Measurements from ENCODE around the gene C21orf58. TPM values are rescaled to one million over a fixed set of nuclear protein-coding genes. Genes with fewer than 3 reads are reported as not detected.

The C21orf58 gene
- total and polyA plus RNA-seq, 12 donors: 0.51 to 2.9 (median 1.3) TPM

DNA sequence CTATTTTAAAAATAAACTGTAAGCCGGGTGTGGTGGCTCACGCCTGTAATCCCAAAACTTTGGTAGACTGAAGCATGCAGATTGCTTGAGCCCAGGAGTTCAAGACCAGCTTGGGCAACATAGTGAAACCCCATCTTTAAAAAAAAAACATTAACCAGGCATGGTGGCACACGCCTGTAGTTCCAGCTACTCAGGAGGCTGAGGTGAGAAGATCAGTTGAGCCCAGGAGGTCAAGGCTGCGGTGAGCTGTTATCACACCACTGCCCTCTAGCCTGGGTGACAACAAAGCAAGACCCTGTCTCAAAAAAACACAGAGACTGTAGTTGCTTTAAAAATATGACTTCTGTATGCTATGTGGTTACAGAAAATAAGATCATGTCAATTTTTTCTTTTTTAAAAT, 70.8 kb downstream of the C21orf58 start:
- intact Hi-C loops (cut with DNase I): loop anchor here in 2 of 10 donors (10.0 kb wide), 2 partner anchors 108 to 278 kb away; no protein-coding TSS in a partner anchor
- ATAC-seq (no peak), DNase-seq (no peak)
- H3K36me3 ChIP-seq: peaks cover 0 to 100% (median 64%) of the 10 kb centered on the region in 9 donors
- H3K4me3 ChIP-seq: no peak overlapping the region
- H3K27ac ChIP-seq: no peak overlapping the region
- 92 to 95% methylated on average over 4 of the region's 4 CpGs for WGBS, 2 donors
- peaks cover 0 to 30% (median 3%) of the 10 kb centered on the region in 9 donors for H3K4me1 ChIP-seq
- no peaks in the 10 kb centered on the region for H3K27me3 ChIP-seq
- H3K9me3 ChIP-seq: no peaks in the 10 kb centered on the region
- TF ChIP-seq CTCF (IDR thresholded peaks at IDR 0.05): no peak

Other genes with a start within 250 kb of the C21orf58 start
- 100 to 1,000 TPM in 8 of 10 donors, 10 to 100 TPM in 2; 76.6 to 370 (median 119) TPM for gene COL6A2, start 225.8 kb downstream of the C21orf58 start, total RNA-seq
- gene COL6A2, start 225.8 kb downstream of the C21orf58 start, polyA plus RNA-seq: 100 to 1,000 TPM; 301 to 363 TPM
- gene FTCD, start 168.3 kb downstream of the C21orf58 start, total RNA-seq: 1 to 10 TPM in 6 of 10 donors, under 1 TPM in 4; 0.38 to 4.4 (median 1.1) TPM
- 1 to 10 TPM in 1 of 2 donors, under 1 TPM in 1; 0.14 to 4.0 TPM for gene FTCD, start 168.3 kb downstream of the C21orf58 start, polyA plus RNA-seq
- 1 to 10 TPM; 4.7 to 9.8 (median 8.2) TPM for gene SPATC1L, start 139.4 kb downstream of the C21orf58 start, total RNA-seq
- gene SPATC1L, start 139.4 kb downstream of the C21orf58 start, polyA plus RNA-seq: 10 to 100 TPM; 12.7 to 14.6 TPM
- 10 to 100 TPM; 30.5 to 74.7 (median 40.7) TPM for gene LSS, start 95.1 kb downstream of the C21orf58 start, total RNA-seq
- 10 to 100 TPM; 22.5 to 44.0 TPM for gene LSS, start 95.1 kb downstream of the C21orf58 start, polyA plus RNA-seq
- 10 to 100 TPM; 45.6 to 68.4 (median 53.9) TPM for gene MCM3AP, start 38.3 kb downstream of the C21orf58 start, total RNA-seq
- gene MCM3AP, start 38.3 kb downstream of the C21orf58 start, polyA plus RNA-seq: 10 to 100 TPM; 31.0 to 37.1 TPM
- 10 to 100 TPM; 11.9 to 25.7 (median 16.7) TPM for gene YBEY, start 37.5 kb downstream of the C21orf58 start, total RNA-seq
- 10 to 100 TPM; 15.8 to 18.1 TPM for gene YBEY, start 37.5 kb downstream of the C21orf58 start, polyA plus RNA-seq
- gene PCNT, start 286 bp upstream of the C21orf58 start, total RNA-seq: 10 to 100 TPM; 17.5 to 58.6 (median 29.7) TPM
- gene PCNT, start 286 bp upstream of the C21orf58 start, polyA plus RNA-seq: 10 to 100 TPM; 23.0 to 25.4 TPM
- gene DIP2A, start 135.0 kb upstream of the C21orf58 start, total RNA-seq: 10 to 100 TPM; 19.7 to 24.9 (median 22.9) TPM
- 10 to 100 TPM in 1 of 2 donors, 1 to 10 TPM in 1; 9.4 to 45.2 TPM for gene DIP2A, start 135.0 kb upstream of the C21orf58 start, polyA plus RNA-seq

Measured in heart right ventricle (tissue), 16 donors.